GM12878 (cell line): ENCODE data around the gene UBAC2. TPM values are rescaled to one million over a fixed set of nuclear protein-coding genes. Genes with fewer than 3 reads are reported as not detected.

Experiments used
- ATAC-seq: fragments of 200-7000 bp; cut with Tn5 transposase; 3 replicates; pipeline ENCODE4 v1.9.1; 2020; ENCODE audit warnings: mild to moderate bottlenecking, moderate library complexity
- BruUV-seq: library from RNA; stranded (reverse); fragments of 400-500 nt; replicated peaks from 2 replicates; lab custom pipeline; 2021; lab: Mats Ljungman, UMichigan
- CTCF ChIA-PET: fragments of 300-600 bp; sonication (Branson Sonifier 250); formaldehyde crosslinking; extraction: SDS; loops from one replicate; lab custom pipeline; 2021; ENCODE audit warnings: inconsistent platforms; lab: Yijun Ruan, JAX
- POLR2A ChIA-PET: fragments of 350-600 bp; formaldehyde crosslinking; extraction: SDS; loops from one replicate; lab custom pipeline; 2021; ENCODE audit warnings: inconsistent platforms; lab: Charles Lee
- RAD21 ChIA-PET: fragments of 300-600 bp; sonication (Branson Sonifier 250); formaldehyde crosslinking; loops from one replicate; lab custom pipeline; 2023; ENCODE audit warnings: antibody characterized with exemption; ENCODE audit not compliant: unreplicated experiment; lab: Charles Lee
- SMC1A ChIA-PET: fragments of 300-600 bp; sonication (Branson Sonifier 250); formaldehyde crosslinking; loops from one replicate; lab custom pipeline; 2023; ENCODE audit not compliant: unreplicated experiment, uncharacterized antibody; lab: Charles Lee
- DNase-seq: peaks from one replicate; pipeline ENCODE4 v3.0.0-alpha.2; 2011; ENCODE audit warnings: low read depth, low spot score
- FAIRE-seq: peaks from 3 replicates; lab custom pipeline; 2011; peaks lifted over from hg19 to GRCh38; lab: Jason Lieb, UNC
- H2AFZ ChIP-seq: 2 replicates; pipeline ENCODE4 v1.6.0; 2011; ENCODE audit warnings: low read depth, low read length, control low read depth; ENCODE audit not compliant: control insufficient read depth
- H3K27ac ChIP-seq: 2 replicates; pipeline ENCODE4 v1.5.1; 2011; ENCODE audit warnings: control low read depth; ENCODE audit not compliant: control insufficient read depth, insufficient read depth
- H3K27me3 ChIP-seq, 2 experiments: replicated peaks in 1 of 2; 2 replicates each; pipeline versions ENCODE4 v1.6.0 to v1.6.1; 2011; ENCODE audit warnings: low read length in 1 of 2; ENCODE audit not compliant: control insufficient read depth in 2 of 2, insufficient read depth in 2 of 2
- H3K36me3 ChIP-seq, 2 experiments: 2 replicates each; pipeline ENCODE4 v1.5.1; 2011; ENCODE audit warnings: low read length in 1 of 2; ENCODE audit not compliant: control insufficient read depth in 2 of 2, insufficient read depth in 2 of 2
- H3K4me1 ChIP-seq: 2 replicates; pipeline ENCODE4 v1.6.1; 2011; ENCODE audit warnings: mild to moderate bottlenecking, low read length, moderate library complexity, mixed read lengths; ENCODE audit not compliant: control insufficient read depth, insufficient read depth
- H3K4me2 ChIP-seq: 2 replicates; pipeline ENCODE4 v1.6.0; 2011; ENCODE audit warnings: control low read depth; ENCODE audit not compliant: control insufficient read depth, insufficient read depth
- H3K4me3 ChIP-seq: fragments of 200-600 bp; sonication (generic); 2 replicates; pipeline ENCODE4 v1.5.1; 2016
- H3K79me2 ChIP-seq: 2 replicates; pipeline ENCODE4 v1.6.0; 2011; ENCODE audit warnings: low read length; ENCODE audit not compliant: control insufficient read depth, insufficient read depth
- H3K9ac ChIP-seq: 2 replicates; pipeline ENCODE4 v1.8.0; 2011; ENCODE audit warnings: low read length, control low read depth, mixed read lengths; ENCODE audit not compliant: control insufficient read depth, insufficient read depth
- H3K9me3 ChIP-seq: replicated peaks from 3 replicates; pipeline ENCODE4 v1.5.1; 2011; ENCODE audit warnings: mild to moderate bottlenecking, low read length; ENCODE audit not compliant: control insufficient read depth, insufficient read depth
- H4K20me1 ChIP-seq: 2 replicates; pipeline ENCODE4 v1.6.0; 2011; ENCODE audit not compliant: control insufficient read depth, insufficient read depth
- ATF7 ChIP-seq: fragments of 450-650 bp; IDR thresholded peaks from 2 replicates; pipeline ENCODE4 v1.6.1; 2016; ENCODE audit warnings: low read depth, mild to moderate bottlenecking
- BRCA1 ChIP-seq: IDR thresholded peaks from 2 replicates; pipeline ENCODE4 v1.6.1; 2011; ENCODE audit warnings: low read depth, low read length, improper control_type of control experiment
- EGR1 ChIP-seq, 2 experiments: IDR thresholded peaks; 1 replicate in 1 of 2; 2 replicates in 1 of 2; pipeline ENCODE4 v1.6.1; 2011 to 2012; ENCODE audit warnings: low read depth in 2 of 2, low read length in 2 of 2, borderline replicate concordance in 1 of 2, mild to moderate bottlenecking in 1 of 2, moderate library complexity in 1 of 2
- IRF5 ChIP-seq: fragments of 450-650 bp; IDR thresholded peaks from 2 replicates; pipeline ENCODE4 v1.6.1; 2017; ENCODE audit warnings: borderline replicate concordance
- TBL1XR1 ChIP-seq: IDR thresholded peaks from 2 replicates; pipeline ENCODE4 v1.6.1; 2012; ENCODE audit warnings: low read depth, low read length, improper control_type of control experiment
- ZBTB4 ChIP-seq: fragments of 450-650 bp; formaldehyde crosslinking; IDR thresholded peaks from 2 replicates; pipeline ENCODE4 v1.4.0; 2022; ENCODE audit warnings: mild to moderate bottlenecking, moderate library complexity
- ZNF622 ChIP-seq: fragments of 450-650 bp; IDR thresholded peaks from 2 replicates; pipeline ENCODE4 v1.6.1; 2017; ENCODE audit warnings: mild to moderate bottlenecking, inconsistent platforms
- WGBS: methylation state at CpG from one replicate; pipeline ENCODE4 v1.1.6; 2016; ENCODE audit warnings: low lambda C conversion rate; ENCODE audit not compliant: insufficient replicate concordance, insufficient coverage; ENCODE audit errors: missing lambda C conversion rate; 5-methylcytosine and 5-hydroxymethylcytosine counted together
- in situ Hi-C: fragments of 300-500 bp; cut with MboI; formaldehyde crosslinking; loops from 9 replicates; pipeline ENCODE4 v1.14.3; 2018; ENCODE audit warnings: mixed read lengths
- intact Hi-C: fragments of 100-400 bp; cut with micrococcal nuclease; formaldehyde crosslinking; loops from one replicate; pipeline ENCODE4 v1.14.2; 2022; ENCODE audit not compliant: unreplicated experiment
- polyA plus RNA-seq, 11 experiments: library from polyadenylated mRNA; depleted of rRNA in 4 of 11; unstranded in 6 of 11; stranded (reverse) in 5 of 11; fragments of >200 nt; fragmentation: Nextera tagmentation in 4 of 11; fragmentation: Illumina TruSeq in 1 of 11; extraction: Ambion mirVana in 4 of 11; extraction: Trizol in 1 of 11; gene quantifications; 1 replicate in 1 of 11; 2 replicates in 10 of 11; pipeline versions ENCODE4 v1.2.1 to v1.2.3, GENCODE V29; 2011 to 2016; ENCODE audit warnings: inconsistent platforms in 2 of 11, missing spikeins in 2 of 11, low read depth in 1 of 11
- total RNA-seq, 4 experiments: library from RNA; depleted of rRNA in 3 of 4; stranded (reverse); fragments of >200 nt in 3 of 4; fragmentation: Illumina TruSeq in 1 of 4; extraction: Trizol in 1 of 4; gene quantifications; 2 replicates each; pipeline versions ENCODE4 v1.2.1 to v1.2.3, GENCODE V29; 2013 to 2021
- TF ChIP-seq, protein P1 (sequence below): fragments of 450-650 bp; IDR thresholded peaks from 2 replicates; pipeline ENCODE4 v1.6.1; 2014; ENCODE audit warnings: mild to moderate bottlenecking

Gene UBAC2
- total and polyA plus RNA-seq, 10 of the 15 experiments (the other 5 are each of a cell fraction or from before 2014, with no cell fraction given): 3.0 to 54.6 (median 17.4) TPM

DNA sequence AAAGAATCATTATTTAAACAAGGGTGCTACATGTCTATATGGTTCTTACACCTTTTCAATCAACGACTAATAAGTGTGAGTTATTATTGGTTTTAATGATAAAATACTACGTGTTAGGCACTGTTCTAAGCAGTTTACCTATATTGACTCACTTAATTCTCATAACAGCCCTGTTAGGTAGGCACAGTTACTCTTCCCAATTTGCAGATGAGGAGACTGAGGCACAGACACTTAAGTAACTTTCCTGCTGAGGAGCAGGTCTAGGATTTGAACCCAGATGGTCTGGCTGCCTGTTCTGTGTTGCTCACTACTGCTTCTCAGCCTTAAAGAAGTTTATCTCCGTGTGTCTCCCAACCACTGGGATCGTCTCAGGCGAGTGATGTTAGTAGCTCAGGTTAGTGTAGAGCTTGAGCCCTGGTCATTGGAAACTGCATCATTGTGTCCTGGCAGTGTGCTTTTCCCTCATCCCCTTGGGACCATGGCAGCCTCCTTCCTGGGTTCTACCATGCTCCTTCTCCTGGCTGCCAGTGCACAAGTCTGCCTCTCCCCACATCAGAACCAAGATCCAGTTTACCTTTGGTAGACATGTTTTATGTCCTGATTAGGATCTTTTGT, 10.9 kb downstream of the UBAC2 start:
- Histone ChIP-seq H2AFZ (no peak overlapping the region), H3K4me1 (peaks cover 15% of the 10 kb centered on the region), H3K36me3 (no peaks in the 10 kb centered on the region; a peak in 1 of 4 replicates), H3K79me2 (peaks cover 36% of the 10 kb centered on the region), H3K9ac (no peak overlapping the region), H3K4me3 (no peak overlapping the region), H4K20me1 (peaks cover 7% of the 10 kb centered on the region), H3K27me3 (no peaks in the 10 kb centered on the region), H3K9me3 (no peaks in the 10 kb centered on the region), H3K27ac (no peak overlapping the region), H3K4me2 (no peak overlapping the region)
- CTCF ChIA-PET: no interaction called here
- SMC1A ChIA-PET: no interaction called here
- intact Hi-C loops (no loop called here), in situ Hi-C loops (no loop called here)
- TF ChIP-seq IRF5 (no peak), ATF7 (no peak)
- ATAC-seq: no peak
- RAD21 ChIA-PET: no interaction called here
- no peak for DNase-seq
- WGBS: 99% methylated on average over 5 of the region's 5 CpGs
- no TSS peak for BruUV-seq
- POLR2A ChIA-PET: interaction anchor here (0.5 kb wide), 1 partner anchor 845 kb away, joined by 3 read pairs; no protein-coding TSS in a partner anchor
- no peak for FAIRE-seq

DNA sequence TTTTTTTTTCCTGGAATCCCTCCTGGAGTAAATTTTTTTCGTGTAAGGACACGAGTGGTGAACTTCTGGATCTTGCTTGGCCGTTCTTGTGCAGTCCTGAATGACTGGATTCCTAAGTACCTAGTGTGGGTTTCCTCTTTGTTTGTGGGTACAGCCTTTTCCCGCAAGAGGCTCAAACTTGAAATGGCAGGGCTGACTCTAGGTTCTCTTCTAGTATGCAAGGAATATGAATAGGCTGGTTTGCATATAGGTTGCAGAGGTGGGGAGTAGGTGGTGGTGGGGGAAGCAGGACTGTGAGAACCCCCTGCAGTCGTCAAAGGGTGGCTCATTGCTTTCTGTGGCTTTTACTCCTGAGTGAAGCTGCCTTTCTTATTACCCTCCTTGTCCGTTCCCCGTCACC, 13.6 kb downstream of the UBAC2 start:
- Histone ChIP-seq H2AFZ (no peak overlapping the region), H4K20me1 (no peaks in the 10 kb centered on the region; the same call in 1 of the 2 replicates), H3K9ac (no peak overlapping the region), H3K4me1 (peaks cover 14% of the 10 kb centered on the region), H3K36me3 (no peaks in the 10 kb centered on the region; a peak in 1 of 4 replicates), H3K4me3 (peak overlapping the region; percentile 14; the same call in 1 of the 2 replicates), H3K27me3 (no peaks in the 10 kb centered on the region), H3K9me3 (no peaks in the 10 kb centered on the region), H3K27ac (no peak overlapping the region), H3K4me2 (peak overlapping the region; percentile 59; the same call in 1 of the 2 replicates), H3K79me2 (peaks cover 38% of the 10 kb centered on the region)
- peak; percentile 67 for DNase-seq
- RAD21 ChIA-PET: interaction anchor here (1.1 to 1.5 kb wide), 3 partner anchors 11 to 52 kb away, joined by 4 to 5 read pairs (median 4); no protein-coding TSS in a partner anchor
- CTCF ChIA-PET: interaction anchor here (1.2 to 1.5 kb wide), 2 partner anchors 9 to 56 kb away, joined by 3 to 5 read pairs; no protein-coding TSS in a partner anchor
- FAIRE-seq: no peak
- intact Hi-C loops: no loop called here
- SMC1A ChIA-PET: interaction anchor here (0.8 to 1.6 kb wide), 8 partner anchors 8 to 51 kb away, joined by 3 to 6 read pairs (median 4); partner anchors contain the start of gene GPR18
- ATAC-seq: peak; percentile 86
- BruUV-seq: no TSS peak
- WGBS: 24% methylated on average over 7 of the region's 7 CpGs
- in situ Hi-C loops: no loop called here
- POLR2A ChIA-PET: no interaction called here
- TF ChIP-seq EGR1 (IDR thresholded peaks at IDR 0.05; ENCODE audit: borderline replicate concordance in 1 of 2, low read depth in 2 of 2, low read length in 2 of 2): no peak
- TF ChIP-seq, protein P1, sequence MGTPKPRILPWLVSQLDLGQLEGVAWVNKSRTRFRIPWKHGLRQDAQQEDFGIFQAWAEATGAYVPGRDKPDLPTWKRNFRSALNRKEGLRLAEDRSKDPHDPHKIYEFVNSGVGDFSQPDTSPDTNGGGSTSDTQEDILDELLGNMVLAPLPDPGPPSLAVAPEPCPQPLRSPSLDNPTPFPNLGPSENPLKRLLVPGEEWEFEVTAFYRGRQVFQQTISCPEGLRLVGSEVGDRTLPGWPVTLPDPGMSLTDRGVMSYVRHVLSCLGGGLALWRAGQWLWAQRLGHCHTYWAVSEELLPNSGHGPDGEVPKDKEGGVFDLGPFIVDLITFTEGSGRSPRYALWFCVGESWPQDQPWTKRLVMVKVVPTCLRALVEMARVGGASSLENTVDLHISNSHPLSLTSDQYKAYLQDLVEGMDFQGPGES: no peak
- TF ChIP-seq BRCA1: no peak
- TF ChIP-seq ZBTB4: no peak
- TF ChIP-seq TBL1XR1: no peak
- no peak for TF ChIP-seq ZNF622
